MV-4-11 (cell line): Measurements from ENCODE around the gene ATXN2.
A peak's percentile ranks its signal among the peaks of the same experiment; 100 is the strongest.

Experiments
- DNase-seq: peaks from one replicate; lab custom pipeline; 2025; lab: John Stamatoyannopoulos, UW

The ATXN2 gene

GRCh38 chr12:111453071-111453989 is 145.8 kb downstream of the ATXN2 start:
- DNase-seq = no peak

DNA sequence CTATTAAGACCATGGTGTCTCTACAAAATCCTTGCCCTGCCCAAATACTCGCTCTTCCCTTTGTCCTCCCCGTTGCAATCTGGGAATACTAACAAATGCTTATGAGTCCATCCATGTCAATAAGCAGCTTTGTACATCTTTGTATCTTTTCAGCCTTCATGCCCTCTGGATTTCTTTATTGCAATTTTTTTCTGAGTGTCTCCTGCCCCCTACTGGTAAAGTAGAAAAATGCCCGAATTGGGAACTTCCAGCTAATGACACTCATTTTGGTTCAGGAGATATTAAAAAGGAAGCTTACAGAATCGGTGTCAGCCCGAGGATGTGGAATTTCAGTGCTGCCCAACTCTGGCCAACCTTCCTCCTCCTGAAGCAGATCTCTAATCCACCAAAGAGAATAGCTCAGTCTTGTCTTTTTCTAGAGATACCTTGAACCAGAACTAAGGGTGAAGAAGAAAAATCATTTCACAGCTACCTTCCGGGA is 147.4 kb downstream of the ATXN2 start:
- peak; percentile 60 for DNase-seq

DNA sequence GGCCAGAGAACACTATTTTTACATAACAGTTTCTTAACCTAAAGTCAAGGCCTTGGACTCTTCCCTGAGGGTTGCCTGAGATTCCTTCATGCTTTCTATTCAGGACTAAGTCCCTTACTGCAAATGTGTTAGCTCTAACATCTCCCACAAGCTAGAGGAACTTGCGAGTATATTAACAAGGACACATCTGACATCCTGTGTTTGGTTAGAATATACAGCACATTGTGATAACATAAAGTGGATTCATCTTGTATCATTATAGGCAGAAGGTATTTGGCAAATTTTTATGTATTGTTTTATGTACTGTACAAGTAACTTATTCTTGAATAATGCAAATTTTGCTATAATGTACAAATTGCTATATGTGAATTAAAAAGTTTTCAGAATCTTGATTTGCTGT is 147.9 kb downstream of the ATXN2 start:
- DNase-seq = no peak

- no peak for DNase-seq
These were observed 148.4 kb downstream of the ATXN2 start for GRCh38 chr12:111450676-111451075.

GRCh38 chr12:111448846-111449790 is 150.0 kb downstream of the ATXN2 start:
- DNase-seq = no peak

DNA sequence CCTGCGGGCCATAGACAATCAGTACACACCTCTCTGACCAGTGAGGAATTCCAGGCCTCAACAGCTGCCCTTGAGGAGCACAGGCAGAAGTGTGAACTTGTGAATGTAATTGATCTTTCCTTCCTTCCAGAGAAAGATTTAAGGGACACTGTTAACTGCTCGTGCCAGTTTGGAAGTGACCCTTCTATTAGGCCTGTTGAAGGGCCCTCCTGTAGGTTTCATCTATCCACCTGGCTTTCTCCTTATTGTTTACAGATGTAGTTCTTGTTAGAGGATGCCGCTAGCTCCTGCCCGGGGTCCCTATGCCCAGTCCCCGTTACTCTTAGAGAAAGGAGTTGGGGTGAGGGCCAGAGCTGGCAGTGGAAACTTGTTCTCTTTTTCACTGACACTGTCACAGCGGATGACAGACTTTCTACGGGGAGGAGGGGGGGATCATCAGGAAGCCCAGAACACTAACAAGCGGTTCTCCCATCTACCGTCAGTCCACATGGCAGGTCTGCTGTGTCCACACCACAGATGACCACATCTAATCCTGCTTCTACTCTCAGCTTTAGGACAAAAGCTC is 150.8 kb downstream of the ATXN2 start:
- no peak for DNase-seq

- no peak for DNase-seq
These were observed 151.4 kb downstream of the ATXN2 start for GRCh38 chr12:111447571-111448265.

GRCh38 chr12:111446631-111447570 is 152.2 kb downstream of the ATXN2 start:
- DNase-seq = no peak

GRCh38 chr12:111445726-111446581 is 153.2 kb downstream of the ATXN2 start:
- no peak for DNase-seq

- peak; percentile 98 for DNase-seq
These were observed 154.0 kb downstream of the ATXN2 start for GRCh38 chr12:111444925-111445725.

- peak; percentile 50 for DNase-seq
These were observed 154.7 kb downstream of the ATXN2 start for GRCh38 chr12:111444314-111444924.

DNA sequence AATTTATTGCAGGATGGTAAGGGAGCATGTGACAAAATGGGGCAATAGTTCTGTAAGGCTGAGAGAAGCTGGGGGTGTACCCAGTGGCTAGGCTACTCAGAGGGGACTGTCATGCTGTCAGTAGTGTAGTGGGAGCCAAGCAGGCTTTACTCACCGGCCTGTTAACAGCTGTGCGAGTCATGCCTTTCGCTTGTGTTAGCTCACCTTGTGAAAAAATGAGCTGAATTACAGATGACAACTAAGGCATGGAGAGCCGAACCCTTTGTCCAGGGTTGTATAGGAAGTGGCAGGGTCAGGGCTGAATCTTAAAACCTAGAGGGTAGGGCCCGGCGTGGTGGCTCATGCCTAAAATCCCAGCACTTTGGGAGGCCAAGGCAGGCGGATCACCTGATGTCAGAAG is 155.5 kb downstream of the ATXN2 start:
- peak; percentile 54 for DNase-seq

DNA sequence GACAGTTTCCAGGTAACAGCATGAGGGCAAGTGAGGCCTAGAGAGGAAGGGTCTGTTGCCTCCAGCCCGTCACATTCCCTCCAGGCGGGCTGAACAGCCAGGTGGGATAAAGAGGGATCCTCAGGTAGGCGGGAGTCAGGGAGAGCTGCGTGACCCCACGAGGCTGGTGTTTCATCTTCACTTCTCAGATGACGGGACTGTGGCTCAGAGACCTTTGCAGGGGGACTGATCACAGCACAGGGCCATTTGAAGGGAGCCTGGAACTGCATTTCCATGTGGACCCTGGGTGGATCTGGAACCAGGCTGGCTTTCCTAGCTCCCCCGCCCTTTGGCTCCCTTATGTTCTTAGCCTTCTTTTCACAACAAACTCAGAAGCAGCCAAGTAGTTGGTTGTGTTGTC is 156.0 kb downstream of the ATXN2 start:
- DNase-seq = no peak

DNA sequence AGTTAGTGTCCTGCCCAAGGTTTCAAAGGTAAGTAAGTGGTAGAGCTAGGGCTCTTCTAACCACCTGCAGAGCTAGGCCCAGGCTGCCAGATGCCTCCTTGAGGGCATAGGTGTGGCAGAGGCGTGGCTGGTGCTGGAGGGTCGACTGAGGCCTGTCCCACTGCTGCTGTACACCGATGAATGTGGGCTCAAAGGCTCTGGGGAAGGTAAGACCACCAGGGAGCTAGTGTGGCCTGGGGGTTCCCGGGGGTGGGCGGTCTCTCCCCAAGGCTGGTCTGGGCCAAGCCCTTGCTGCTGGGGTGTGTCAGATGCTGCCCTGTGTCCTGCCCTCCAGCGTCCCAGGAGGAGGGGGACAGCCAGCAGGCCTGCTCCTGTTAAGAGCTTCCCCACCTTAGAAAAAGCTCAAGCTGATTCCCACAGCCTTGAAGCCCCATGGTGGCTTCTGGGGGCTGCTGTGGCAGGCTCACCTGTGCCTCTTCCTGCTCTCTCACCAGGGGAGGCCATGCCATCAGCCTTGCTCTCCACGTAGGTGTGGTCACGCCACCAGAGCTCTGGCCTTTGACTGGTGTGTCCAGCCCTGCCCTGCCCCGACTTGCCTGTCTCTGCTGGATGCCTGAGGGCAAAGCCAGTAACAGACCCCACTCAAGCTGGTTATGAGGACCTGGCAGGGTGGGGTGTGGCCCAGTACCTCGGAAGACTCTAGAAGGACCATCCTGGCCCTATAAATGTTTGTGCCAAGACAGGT is 156.6 kb downstream of the ATXN2 start:
- no peak for DNase-seq

DNA sequence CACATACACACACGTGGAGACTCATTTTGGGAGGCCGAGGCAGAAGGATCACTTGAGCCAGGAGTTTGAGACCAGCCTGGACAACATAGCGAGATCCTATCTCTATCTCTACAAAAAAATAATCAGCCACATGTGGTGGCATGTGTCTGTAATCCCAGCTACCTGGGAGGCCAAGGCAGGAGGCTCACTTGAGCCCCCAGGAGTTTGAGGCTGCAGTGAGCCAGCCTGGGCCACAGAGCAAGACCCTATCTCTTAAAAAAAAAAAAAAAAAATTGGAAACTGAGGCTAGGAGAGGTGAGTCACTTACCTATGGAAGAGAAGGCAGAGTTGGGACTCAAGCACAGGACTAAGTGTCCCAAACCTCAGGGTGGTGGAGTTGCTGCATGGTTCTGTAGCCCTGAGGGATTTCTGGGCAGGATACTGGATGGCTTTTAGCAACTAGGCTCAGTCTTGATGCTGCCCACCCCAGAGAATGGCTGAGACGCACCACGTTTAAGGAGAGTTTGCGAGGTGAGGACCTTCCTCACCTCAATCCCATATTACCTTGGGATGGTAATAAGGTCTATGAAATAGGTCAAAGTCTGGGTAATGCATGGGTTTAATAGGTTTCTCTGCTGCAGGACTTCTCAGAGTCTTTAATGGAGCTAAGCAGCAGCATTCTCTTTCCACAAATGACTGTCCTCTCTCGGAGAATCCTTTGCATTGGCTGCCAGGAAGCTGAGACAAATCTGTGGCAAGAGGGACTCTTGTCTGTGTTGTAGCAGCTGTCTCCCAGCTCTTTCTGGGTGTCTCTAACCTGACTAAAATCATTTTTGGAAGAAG is 157.8 kb downstream of the ATXN2 start:
- no peak for DNase-seq

GRCh38 chr12:111440631-111441030 is 158.5 kb downstream of the ATXN2 start:
- no peak for DNase-seq

DNA sequence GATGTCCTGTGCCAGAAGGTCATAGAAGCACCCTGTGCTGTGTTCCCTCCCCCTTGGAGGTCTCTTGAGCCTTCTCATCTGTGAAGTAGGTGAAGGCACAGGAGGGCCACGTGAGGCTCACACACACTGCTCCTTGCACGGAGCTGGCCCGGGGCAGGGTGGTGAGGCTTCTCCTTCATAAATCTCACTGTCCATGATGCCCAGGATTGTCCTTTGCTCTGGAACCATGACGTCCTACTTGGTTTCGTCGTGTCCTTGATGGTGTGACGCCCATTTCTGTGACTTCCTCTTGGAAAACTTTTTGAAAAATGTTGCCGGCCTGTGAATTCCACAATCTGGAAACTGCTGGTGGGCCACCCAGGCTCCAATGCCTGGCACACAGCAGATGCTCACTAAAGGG is 159.0 kb downstream of the ATXN2 start:
- DNase-seq = no peak
